GM19372 (cell line): ENCODE data around the gene NIN.
A peak's percentile ranks its signal among the peaks of the same experiment; 100 is the strongest.

ENCODE experiments used
- ATAC-seq: cut with Tn5 transposase; IDR thresholded peaks from one replicate; pipeline ENCODE4 v1.9.1; 2021; ENCODE audit warnings: mild to moderate bottlenecking, low read depth, moderate library complexity; ENCODE audit not compliant: unreplicated experiment

NIN gene

GRCh38 chr14:50844391-50844790 is 13.4 kb upstream of the NIN start:
- no peak for ATAC-seq

- no peak for ATAC-seq
These were observed 8.7 kb upstream of the NIN start for GRCh38 chr14:50839691-50840090.

GRCh38 chr14:50839048-50839447 is 8.1 kb upstream of the NIN start:
- ATAC-seq, result no peak

- no peak for ATAC-seq
These were observed 7.0 kb upstream of the NIN start for GRCh38 chr14:50837850-50838470.

- no peak for ATAC-seq
These were observed 6.3 kb upstream of the NIN start for GRCh38 chr14:50837271-50837670.

GRCh38 chr14:50836515-50836914 is 5.6 kb upstream of the NIN start:
- ATAC-seq, result no peak

GRCh38 chr14:50835280-50835679 is 4.3 kb upstream of the NIN start:
- ATAC-seq, result no peak

- no peak for ATAC-seq
These were observed 3.9 kb upstream of the NIN start for GRCh38 chr14:50834802-50835276.

GRCh38 chr14:50832935-50833630 is 2.1 kb upstream of the NIN start:
- no peak for ATAC-seq

GRCh38 chr14:50831726-50832168 is 785 bp upstream of the NIN start:
- ATAC-seq, result no peak

GRCh38 chr14:50830044-50830931 is 674 bp downstream of the NIN start:
- ATAC-seq, result peak; percentile 43

GRCh38 chr14:50829489-50830043 is 1.4 kb downstream of the NIN start:
- no peak for ATAC-seq

- no peak for ATAC-seq
These were observed 2.1 kb downstream of the NIN start for GRCh38 chr14:50828721-50829488.

GRCh38 chr14:50826681-50827080 is 4.3 kb downstream of the NIN start:
- no peak for ATAC-seq

GRCh38 chr14:50825307-50825706 is 5.7 kb downstream of the NIN start:
- ATAC-seq, result no peak

GRCh38 chr14:50823762-50824636 is 7.0 kb downstream of the NIN start:
- peak; percentile 44 for ATAC-seq

- peak; percentile 26 for ATAC-seq
These were observed 7.8 kb downstream of the NIN start for GRCh38 chr14:50823051-50823761.

- ATAC-seq, result no peak
These were observed 8.4 kb downstream of the NIN start for GRCh38 chr14:50822501-50823042.
